Measurements from ENCODE around the gene SLX1A. TPM values are rescaled to one million over a fixed set of nuclear protein-coding genes. Genes with fewer than 3 reads are reported as not detected.

Gene SLX1A
- total and polyA plus RNA-seq, 2 experiments from 2014 or later: 29.5 to 97.5 TPM

DNA sequence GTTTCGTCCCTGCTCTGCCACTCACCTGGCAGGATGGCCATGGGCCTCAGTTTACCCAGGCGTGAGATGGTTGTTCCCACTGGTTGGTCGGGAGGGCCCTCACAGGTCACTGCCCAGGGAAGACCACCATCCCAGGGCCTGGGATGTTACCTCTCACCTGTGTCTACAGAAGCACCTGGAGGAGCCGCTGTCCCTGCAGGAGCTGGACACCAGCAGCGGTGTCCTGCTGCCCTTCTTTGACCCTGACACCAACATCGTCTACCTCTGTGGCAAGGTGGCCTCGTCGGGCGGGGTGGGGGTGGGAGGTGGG is 6.2 kb upstream of the SLX1A start:
- Mint-ChIP-seq H3K27ac (no peak overlapping the region), H3K4me3 (no peak overlapping the region), H3K36me3 (ENCODE audit: low read depth) (no peaks in the 10 kb centered on the region), H3K27me3 (ENCODE audit: insufficient read depth, low read depth, poor library complexity) (peaks cover 11% of the 10 kb centered on the region), H3K4me1 (peaks cover 15% of the 10 kb centered on the region; the same call in 2 of the 3 replicates), H3K9me3 (no peaks in the 10 kb centered on the region)
- no peaks in the 10 kb centered on the region for H3K9me2 ChIP-seq (ENCODE audit: insufficient read depth)
- H3F3A ChIP-seq (replicated peaks; ENCODE audit: low read depth): 0 out of 2 replicates have a peak, but pooled peaks cover under 1% of the 10 kb centered on the region
- H2AFZ ChIP-seq: no peak overlapping the region
- 0 out of 2 replicates have a peak, but pooled peaks cover 2% of the 10 kb centered on the region for H3K27me3 ChIP-seq (ENCODE audit: insufficient read depth)
- TF ChIP-seq, protein P1, sequence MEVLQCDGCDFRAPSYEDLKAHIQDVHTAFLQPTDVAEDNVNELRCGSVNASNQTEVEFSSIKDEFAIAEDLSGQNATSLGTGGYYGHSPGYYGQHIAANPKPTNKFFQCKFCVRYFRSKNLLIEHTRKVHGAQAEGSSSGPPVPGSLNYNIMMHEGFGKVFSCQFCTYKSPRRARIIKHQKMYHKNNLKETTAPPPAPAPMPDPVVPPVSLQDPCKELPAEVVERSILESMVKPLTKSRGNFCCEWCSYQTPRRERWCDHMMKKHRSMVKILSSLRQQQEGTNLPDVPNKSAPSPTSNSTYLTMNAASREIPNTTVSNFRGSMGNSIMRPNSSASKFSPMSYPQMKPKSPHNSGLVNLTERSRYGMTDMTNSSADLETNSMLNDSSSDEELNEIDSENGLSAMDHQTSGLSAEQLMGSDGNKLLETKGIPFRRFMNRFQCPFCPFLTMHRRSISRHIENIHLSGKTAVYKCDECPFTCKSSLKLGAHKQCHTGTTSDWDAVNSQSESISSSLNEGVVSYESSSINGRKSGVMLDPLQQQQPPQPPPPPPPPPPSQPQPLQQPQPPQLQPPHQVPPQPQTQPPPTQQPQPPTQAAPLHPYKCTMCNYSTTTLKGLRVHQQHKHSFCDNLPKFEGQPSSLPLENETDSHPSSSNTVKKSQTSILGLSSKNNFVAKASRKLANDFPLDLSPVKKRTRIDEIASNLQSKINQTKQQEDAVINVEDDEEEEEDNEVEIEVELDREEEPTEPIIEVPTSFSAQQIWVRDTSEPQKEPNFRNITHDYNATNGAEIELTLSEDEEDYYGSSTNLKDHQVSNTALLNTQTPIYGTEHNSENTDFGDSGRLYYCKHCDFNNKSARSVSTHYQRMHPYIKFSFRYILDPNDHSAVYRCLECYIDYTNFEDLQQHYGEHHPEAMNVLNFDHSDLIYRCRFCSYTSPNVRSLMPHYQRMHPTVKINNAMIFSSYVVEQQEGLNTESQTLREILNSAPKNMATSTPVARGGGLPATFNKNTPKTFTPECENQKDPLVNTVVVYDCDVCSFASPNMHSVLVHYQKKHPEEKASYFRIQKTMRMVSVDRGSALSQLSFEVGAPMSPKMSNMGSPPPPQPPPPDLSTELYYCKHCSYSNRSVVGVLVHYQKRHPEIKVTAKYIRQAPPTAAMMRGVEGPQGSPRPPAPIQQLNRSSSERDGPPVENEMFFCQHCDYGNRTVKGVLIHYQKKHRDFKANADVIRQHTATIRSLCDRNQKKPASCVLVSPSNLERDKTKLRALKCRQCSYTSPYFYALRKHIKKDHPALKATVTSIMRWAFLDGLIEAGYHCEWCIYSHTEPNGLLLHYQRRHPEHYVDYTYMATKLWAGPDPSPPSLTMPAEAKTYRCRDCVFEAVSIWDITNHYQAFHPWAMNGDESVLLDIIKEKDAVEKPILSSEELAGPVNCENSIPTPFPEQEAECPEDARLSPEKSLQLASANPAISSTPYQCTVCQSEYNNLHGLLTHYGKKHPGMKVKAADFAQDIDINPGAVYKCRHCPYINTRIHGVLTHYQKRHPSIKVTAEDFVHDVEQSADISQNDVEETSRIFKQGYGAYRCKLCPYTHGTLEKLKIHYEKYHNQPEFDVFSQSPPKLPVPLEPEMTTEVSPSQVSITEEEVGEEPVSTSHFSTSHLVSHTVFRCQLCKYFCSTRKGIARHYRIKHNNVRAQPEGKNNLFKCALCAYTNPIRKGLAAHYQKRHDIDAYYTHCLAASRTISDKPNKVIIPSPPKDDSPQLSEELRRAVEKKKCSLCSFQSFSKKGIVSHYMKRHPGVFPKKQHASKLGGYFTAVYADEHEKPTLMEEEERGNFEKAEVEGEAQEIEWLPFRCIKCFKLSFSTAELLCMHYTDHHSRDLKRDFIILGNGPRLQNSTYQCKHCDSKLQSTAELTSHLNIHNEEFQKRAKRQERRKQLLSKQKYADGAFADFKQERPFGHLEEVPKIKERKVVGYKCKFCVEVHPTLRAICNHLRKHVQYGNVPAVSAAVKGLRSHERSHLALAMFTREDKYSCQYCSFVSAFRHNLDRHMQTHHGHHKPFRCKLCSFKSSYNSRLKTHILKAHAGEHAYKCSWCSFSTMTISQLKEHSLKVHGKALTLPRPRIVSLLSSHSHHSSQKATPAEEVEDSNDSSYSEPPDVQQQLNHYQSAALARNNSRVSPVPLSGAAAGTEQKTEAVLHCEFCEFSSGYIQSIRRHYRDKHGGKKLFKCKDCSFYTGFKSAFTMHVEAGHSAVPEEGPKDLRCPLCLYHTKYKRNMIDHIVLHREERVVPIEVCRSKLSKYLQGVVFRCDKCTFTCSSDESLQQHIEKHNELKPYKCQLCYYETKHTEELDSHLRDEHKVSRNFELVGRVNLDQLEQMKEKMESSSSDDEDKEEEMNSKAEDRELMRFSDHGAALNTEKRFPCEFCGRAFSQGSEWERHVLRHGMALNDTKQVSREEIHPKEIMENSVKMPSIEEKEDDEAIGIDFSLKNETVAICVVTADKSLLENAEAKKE (CRISPR knock-in tag; IDR thresholded peaks at IDR 0.05): no peak
- no peak for TF ChIP-seq POLR2AphosphoS5 (IDR thresholded peaks at IDR 0.05; ENCODE audit: low read depth)
- no peak overlapping the region for H3K27ac ChIP-seq (ENCODE audit: low read depth)
- H3K79me2 ChIP-seq (replicated peaks; ENCODE audit: insufficient read depth): no peaks in the 10 kb centered on the region
- H3K4me2 ChIP-seq: no peak overlapping the region
- peaks cover 4% of the 10 kb centered on the region; the same call in 1 of the 2 replicates for H3K4me1 ChIP-seq (ENCODE audit: insufficient read depth)
- no peaks in the 10 kb centered on the region for H4K20me1 ChIP-seq (replicated peaks; ENCODE audit: insufficient read depth)
- ATAC-seq: no peak
- H3K36me3 ChIP-seq (ENCODE audit: insufficient read depth): no peaks in the 10 kb centered on the region
- H3K4me3 ChIP-seq: no peak overlapping the region
- DNase-seq (ENCODE audit: low spot score): no peak

DNA sequence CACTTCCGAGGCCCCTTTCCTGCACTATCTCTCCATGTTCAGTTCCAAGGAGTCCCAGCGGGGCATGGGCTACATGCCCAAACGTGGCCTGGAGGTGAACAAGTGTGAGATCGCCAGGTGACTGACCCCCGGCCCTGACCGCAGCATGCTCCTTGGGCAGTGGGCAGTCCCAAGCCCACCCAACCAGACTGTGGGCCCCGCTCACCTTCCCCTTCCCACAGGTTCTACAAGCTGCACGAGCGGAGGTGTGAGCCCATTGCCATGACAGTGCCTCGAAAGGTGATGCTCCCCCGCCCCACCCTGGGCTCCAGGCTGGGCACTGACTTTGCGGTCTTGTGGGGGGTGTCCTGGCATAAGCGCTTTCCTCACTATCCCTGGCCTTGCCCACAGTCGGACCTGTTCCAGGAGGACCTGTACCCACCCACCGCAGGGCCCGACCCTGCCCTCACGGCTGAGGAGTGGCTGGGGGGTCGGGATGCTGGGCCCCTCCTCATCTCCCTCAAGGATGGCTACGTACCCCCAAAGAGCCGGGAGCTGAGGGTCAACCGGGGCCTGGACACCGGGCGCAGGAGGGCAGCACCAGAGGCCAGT is 5.6 kb upstream of the SLX1A start:
- no peaks in the 10 kb centered on the region for H3K36me3 ChIP-seq (ENCODE audit: insufficient read depth)
- no peaks in the 10 kb centered on the region for H3F3A ChIP-seq (replicated peaks; ENCODE audit: low read depth)
- no peak overlapping the region for H3K27ac Mint-ChIP-seq
- H3K4me2 ChIP-seq: no peak overlapping the region
- H3K36me3 Mint-ChIP-seq (ENCODE audit: low read depth): no peaks in the 10 kb centered on the region
- peaks cover 4% of the 10 kb centered on the region; the same call in 1 of the 2 replicates for H3K4me1 ChIP-seq (ENCODE audit: insufficient read depth)
- no peak for ATAC-seq
- no peaks in the 10 kb centered on the region for H3K9me2 ChIP-seq (ENCODE audit: insufficient read depth)
- no peaks in the 10 kb centered on the region for H3K79me2 ChIP-seq (replicated peaks; ENCODE audit: insufficient read depth)
- peak; percentile 3 for DNase-seq (ENCODE audit: low spot score)
- no peaks in the 10 kb centered on the region for H3K27me3 ChIP-seq (ENCODE audit: insufficient read depth)
- H3K4me3 Mint-ChIP-seq: no peak overlapping the region
- no peak overlapping the region for H3K27ac ChIP-seq (ENCODE audit: low read depth)
- H2AFZ ChIP-seq: no peak overlapping the region
- H4K20me1 ChIP-seq (replicated peaks; ENCODE audit: insufficient read depth): no peaks in the 10 kb centered on the region
- peaks cover 15% of the 10 kb centered on the region; the same call in 2 of the 3 replicates for H3K4me1 Mint-ChIP-seq
- no peak overlapping the region for H3K4me3 ChIP-seq
- H3K27me3 Mint-ChIP-seq (ENCODE audit: insufficient read depth, low read depth, poor library complexity): peaks cover 11% of the 10 kb centered on the region
- no peaks in the 10 kb centered on the region for H3K9me3 Mint-ChIP-seq
- TF ChIP-seq ZNF114 (CRISPR knock-in tag; IDR thresholded peaks at IDR 0.05) (no peak), POLR2AphosphoS5 (IDR thresholded peaks at IDR 0.05; ENCODE audit: low read depth) (no peak), EZH2 (IDR thresholded peaks at IDR 0.05; ENCODE audit: low read depth, unreplicated experiment) (no peak), JUNB (IDR thresholded peaks at IDR 0.05; ENCODE audit: unreplicated experiment) (no peak), ZNF331 (CRISPR knock-in tag; IDR thresholded peaks at IDR 0.05; ENCODE audit: low read depth) (no peak)
- TF ChIP-seq, protein P2, sequence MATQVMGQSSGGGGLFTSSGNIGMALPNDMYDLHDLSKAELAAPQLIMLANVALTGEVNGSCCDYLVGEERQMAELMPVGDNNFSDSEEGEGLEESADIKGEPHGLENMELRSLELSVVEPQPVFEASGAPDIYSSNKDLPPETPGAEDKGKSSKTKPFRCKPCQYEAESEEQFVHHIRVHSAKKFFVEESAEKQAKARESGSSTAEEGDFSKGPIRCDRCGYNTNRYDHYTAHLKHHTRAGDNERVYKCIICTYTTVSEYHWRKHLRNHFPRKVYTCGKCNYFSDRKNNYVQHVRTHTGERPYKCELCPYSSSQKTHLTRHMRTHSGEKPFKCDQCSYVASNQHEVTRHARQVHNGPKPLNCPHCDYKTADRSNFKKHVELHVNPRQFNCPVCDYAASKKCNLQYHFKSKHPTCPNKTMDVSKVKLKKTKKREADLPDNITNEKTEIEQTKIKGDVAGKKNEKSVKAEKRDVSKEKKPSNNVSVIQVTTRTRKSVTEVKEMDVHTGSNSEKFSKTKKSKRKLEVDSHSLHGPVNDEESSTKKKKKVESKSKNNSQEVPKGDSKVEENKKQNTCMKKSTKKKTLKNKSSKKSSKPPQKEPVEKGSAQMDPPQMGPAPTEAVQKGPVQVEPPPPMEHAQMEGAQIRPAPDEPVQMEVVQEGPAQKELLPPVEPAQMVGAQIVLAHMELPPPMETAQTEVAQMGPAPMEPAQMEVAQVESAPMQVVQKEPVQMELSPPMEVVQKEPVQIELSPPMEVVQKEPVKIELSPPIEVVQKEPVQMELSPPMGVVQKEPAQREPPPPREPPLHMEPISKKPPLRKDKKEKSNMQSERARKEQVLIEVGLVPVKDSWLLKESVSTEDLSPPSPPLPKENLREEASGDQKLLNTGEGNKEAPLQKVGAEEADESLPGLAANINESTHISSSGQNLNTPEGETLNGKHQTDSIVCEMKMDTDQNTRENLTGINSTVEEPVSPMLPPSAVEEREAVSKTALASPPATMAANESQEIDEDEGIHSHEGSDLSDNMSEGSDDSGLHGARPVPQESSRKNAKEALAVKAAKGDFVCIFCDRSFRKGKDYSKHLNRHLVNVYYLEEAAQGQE (IDR thresholded peaks at IDR 0.05; ENCODE audit: unreplicated experiment): no peak
- TF ChIP-seq, protein P3, sequence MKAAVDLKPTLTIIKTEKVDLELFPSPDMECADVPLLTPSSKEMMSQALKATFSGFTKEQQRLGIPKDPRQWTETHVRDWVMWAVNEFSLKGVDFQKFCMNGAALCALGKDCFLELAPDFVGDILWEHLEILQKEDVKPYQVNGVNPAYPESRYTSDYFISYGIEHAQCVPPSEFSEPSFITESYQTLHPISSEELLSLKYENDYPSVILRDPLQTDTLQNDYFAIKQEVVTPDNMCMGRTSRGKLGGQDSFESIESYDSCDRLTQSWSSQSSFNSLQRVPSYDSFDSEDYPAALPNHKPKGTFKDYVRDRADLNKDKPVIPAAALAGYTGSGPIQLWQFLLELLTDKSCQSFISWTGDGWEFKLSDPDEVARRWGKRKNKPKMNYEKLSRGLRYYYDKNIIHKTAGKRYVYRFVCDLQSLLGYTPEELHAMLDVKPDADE (IDR thresholded peaks at IDR 0.05): no peak
- TF ChIP-seq, protein P4, sequence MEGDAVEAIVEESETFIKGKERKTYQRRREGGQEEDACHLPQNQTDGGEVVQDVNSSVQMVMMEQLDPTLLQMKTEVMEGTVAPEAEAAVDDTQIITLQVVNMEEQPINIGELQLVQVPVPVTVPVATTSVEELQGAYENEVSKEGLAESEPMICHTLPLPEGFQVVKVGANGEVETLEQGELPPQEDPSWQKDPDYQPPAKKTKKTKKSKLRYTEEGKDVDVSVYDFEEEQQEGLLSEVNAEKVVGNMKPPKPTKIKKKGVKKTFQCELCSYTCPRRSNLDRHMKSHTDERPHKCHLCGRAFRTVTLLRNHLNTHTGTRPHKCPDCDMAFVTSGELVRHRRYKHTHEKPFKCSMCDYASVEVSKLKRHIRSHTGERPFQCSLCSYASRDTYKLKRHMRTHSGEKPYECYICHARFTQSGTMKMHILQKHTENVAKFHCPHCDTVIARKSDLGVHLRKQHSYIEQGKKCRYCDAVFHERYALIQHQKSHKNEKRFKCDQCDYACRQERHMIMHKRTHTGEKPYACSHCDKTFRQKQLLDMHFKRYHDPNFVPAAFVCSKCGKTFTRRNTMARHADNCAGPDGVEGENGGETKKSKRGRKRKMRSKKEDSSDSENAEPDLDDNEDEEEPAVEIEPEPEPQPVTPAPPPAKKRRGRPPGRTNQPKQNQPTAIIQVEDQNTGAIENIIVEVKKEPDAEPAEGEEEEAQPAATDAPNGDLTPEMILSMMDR (conservative IDR thresholded peaks at IDR 0.05; ENCODE audit: low read depth in 2 of 2): no peak
